SU-DHL-6 (cell line): Measurements from ENCODE around the gene ADPRS.

Source experiments
- H2AFZ ChIP-seq: fragments of 200-600 bp; sonication (generic); 2 replicates; pipeline ENCODE4 v1.6.1; 2014; ENCODE audit warnings: low read depth, mild to moderate bottlenecking, moderate library complexity, mixed read lengths, antibody characterized with exemption, low read length; ENCODE audit not compliant: severe bottlenecking
- H3F3A ChIP-seq: fragments of 200-600 bp; shearing (Covaris generic); 2 replicates; pipeline ENCODE4 v1.6.0; 2016; ENCODE audit warnings: antibody characterized with exemption, mild to moderate bottlenecking; ENCODE audit not compliant: insufficient read depth
- H3K27ac ChIP-seq: fragments of 200-600 bp; sonication (generic); 2 replicates; pipeline ENCODE4 v1.5.1; 2016; ENCODE audit warnings: low read depth, mild to moderate bottlenecking, low read length, moderate library complexity, mixed read lengths
- H3K27me3 ChIP-seq: fragments of 200-600 bp; sonication (generic), shearing (Covaris generic); 2 replicates; pipeline ENCODE4 v1.6.0; 2014; ENCODE audit warnings: mild to moderate bottlenecking, low read length
- H3K36me3 ChIP-seq: fragments of 200-600 bp; sonication (generic); 2 replicates; pipeline ENCODE4 v1.6.1; 2014; ENCODE audit warnings: mild to moderate bottlenecking, low read length, mixed read lengths
- H3K4me2 ChIP-seq: fragments of 300-600, 200-600 bp; shearing (Covaris generic), sonication (generic); 2 replicates; pipeline ENCODE4 v1.6.0; 2014; ENCODE audit warnings: low read length, low read depth, mild to moderate bottlenecking; ENCODE audit not compliant: poor library complexity, severe bottlenecking
- H3K4me3 ChIP-seq: fragments of 200-600 bp; sonication (generic); 2 replicates; pipeline ENCODE4 v1.5.1; 2014; ENCODE audit warnings: antibody characterized with exemption, low read length, mild to moderate bottlenecking, mixed read lengths; ENCODE audit not compliant: insufficient read depth, poor library complexity, severe bottlenecking
- H3K79me2 ChIP-seq: fragments of 200-600 bp; sonication (generic); 2 replicates; pipeline ENCODE4 v1.6.1; 2014; ENCODE audit warnings: mild to moderate bottlenecking, low read length, moderate library complexity; ENCODE audit not compliant: insufficient read depth
- H3K9ac ChIP-seq: fragments of 200-600 bp; sonication (generic); 2 replicates; pipeline ENCODE4 v1.7.0; 2014; ENCODE audit warnings: mild to moderate bottlenecking, low read length
- H3K9me2 ChIP-seq: fragments of 200-600 bp; sonication (generic); replicated peaks from 2 replicates; pipeline ENCODE4 v1.6.1; 2014; ENCODE audit warnings: low read length; ENCODE audit not compliant: insufficient read depth
- H3K9me3 ChIP-seq: fragments of 200-600 bp; sonication (generic); 2 replicates; pipeline ENCODE4 v1.6.1; 2014; ENCODE audit warnings: low read length, mixed read lengths; ENCODE audit not compliant: insufficient read depth
- H4K20me1 ChIP-seq: fragments of 200-600 bp; sonication (generic); 2 replicates; pipeline ENCODE4 v1.6.1; 2014; ENCODE audit warnings: low read depth, mild to moderate bottlenecking, antibody characterized with exemption, low read length, moderate library complexity, mixed read lengths
- CTCF ChIP-seq: fragments of 200-600 bp; sonication (generic); IDR thresholded peaks from one replicate; pipeline ENCODE4 v1.5.1; 2017; ENCODE audit warnings: antibody characterized with exemption, mild to moderate bottlenecking, low read length, moderate library complexity; ENCODE audit not compliant: insufficient read depth, poor library complexity, severe bottlenecking
- EZH2phosphoT487 ChIP-seq: fragments of 200-600 bp; sonication (generic), shearing (Covaris generic); conservative IDR thresholded peaks from 2 replicates; pipeline ENCODE4 v1.6.1; 2018; ENCODE audit warnings: mild to moderate bottlenecking, antibody characterized with exemption, low read length, moderate library complexity, mixed read lengths

The ADPRS gene

DNA sequence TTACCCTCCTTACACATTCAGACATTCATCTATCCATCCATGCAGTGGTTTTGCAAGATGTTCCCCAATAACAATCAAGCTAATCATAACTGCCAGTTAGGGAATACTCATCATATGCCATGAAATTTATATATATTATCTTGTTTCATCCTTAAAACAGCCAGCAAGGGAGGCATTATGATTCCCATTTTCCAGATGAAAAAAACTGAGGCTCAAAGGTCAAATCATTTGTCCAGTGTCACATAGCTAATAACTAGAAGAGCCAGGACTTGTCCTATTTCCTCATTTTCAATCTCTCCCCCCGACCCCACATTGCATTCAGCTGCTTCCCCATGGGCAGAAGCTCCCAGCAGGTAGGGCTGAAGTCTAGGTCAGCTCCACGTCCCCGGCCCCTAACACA, 43.3 kb downstream of the ADPRS start:
- Histone ChIP-seq H3K9ac (no peak overlapping the region), H3K4me2 (no peak overlapping the region), H2AFZ (no peak overlapping the region), H3K9me3 (no peaks in the 10 kb centered on the region), H3K27ac (no peak overlapping the region), H3F3A (no peaks in the 10 kb centered on the region), H3K4me3 (no peak overlapping the region), H3K9me2 (no peaks in the 10 kb centered on the region), H3K36me3 (no peaks in the 10 kb centered on the region), H4K20me1 (no peaks in the 10 kb centered on the region), H3K79me2 (no peaks in the 10 kb centered on the region), H3K27me3 (no peaks in the 10 kb centered on the region)
- no peak for TF ChIP-seq CTCF
- TF ChIP-seq EZH2phosphoT487, result no peak

DNA sequence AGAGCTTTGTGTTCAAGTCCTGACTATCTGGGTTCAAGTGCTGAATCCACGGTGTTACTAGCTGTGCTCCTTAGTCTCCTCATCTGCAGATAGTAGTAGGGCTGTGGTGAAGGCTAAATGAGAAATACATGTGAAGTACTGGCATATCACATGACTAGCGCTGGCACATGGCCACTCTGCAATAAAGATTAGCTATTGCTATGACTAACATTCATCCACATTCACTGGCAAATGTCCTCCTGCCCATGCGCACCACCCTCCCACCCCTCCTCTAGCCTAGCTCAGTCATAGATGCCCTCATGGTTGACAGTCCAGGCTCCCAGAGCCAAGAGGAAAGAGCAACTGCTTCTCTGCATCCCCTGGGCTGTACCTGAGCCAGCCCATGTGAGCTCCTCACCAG, 44.8 kb downstream of the ADPRS start:
- Histone ChIP-seq H2AFZ (no peak overlapping the region), H3K27me3 (no peaks in the 10 kb centered on the region), H3K9me3 (no peaks in the 10 kb centered on the region), H3K36me3 (0 out of 2 replicates have a peak, but pooled peaks cover 5% of the 10 kb centered on the region), H3K9ac (no peak overlapping the region), H3K4me2 (no peak overlapping the region), H3F3A (no peaks in the 10 kb centered on the region), H4K20me1 (no peaks in the 10 kb centered on the region), H3K4me3 (no peak overlapping the region), H3K27ac (no peak overlapping the region), H3K79me2 (no peaks in the 10 kb centered on the region), H3K9me2 (no peaks in the 10 kb centered on the region)
- no peak for TF ChIP-seq EZH2phosphoT487
- no peak for TF ChIP-seq CTCF

DNA sequence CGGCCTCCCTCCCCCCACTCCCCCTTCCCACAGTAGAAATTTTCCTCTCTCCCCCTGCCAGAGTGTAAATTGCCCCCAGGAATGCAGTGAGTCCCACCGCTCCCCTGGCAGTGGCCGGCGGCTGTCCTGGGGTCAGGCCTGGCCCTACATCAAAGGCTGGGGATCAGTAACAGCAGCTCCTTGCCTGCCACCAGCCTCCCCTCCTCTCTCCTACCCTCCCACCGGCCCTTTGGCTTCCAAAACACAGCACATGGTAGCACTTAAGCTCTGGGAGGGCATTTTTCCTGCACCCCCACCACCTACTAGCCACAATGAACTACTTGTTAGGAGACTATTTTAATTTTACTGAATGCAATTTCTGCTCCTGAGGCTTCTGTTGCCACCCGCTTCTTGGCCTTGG, 45.3 kb downstream of the ADPRS start:
- no peak overlapping the region for H2AFZ ChIP-seq
- no peak overlapping the region for H3K9ac ChIP-seq
- H3F3A ChIP-seq, result no peaks in the 10 kb centered on the region
- no peaks in the 10 kb centered on the region for H3K9me3 ChIP-seq
- H3K36me3 ChIP-seq, result 0 out of 2 replicates have a peak, but pooled peaks cover 5% of the 10 kb centered on the region
- no peak overlapping the region for H3K27ac ChIP-seq
- H3K9me2 ChIP-seq, result no peaks in the 10 kb centered on the region
- H4K20me1 ChIP-seq, result no peaks in the 10 kb centered on the region
- no peak overlapping the region for H3K4me2 ChIP-seq
- no peak overlapping the region for H3K4me3 ChIP-seq
- H3K79me2 ChIP-seq, result no peaks in the 10 kb centered on the region
- TF ChIP-seq CTCF, result no peak
- TF ChIP-seq EZH2phosphoT487, result no peak
- H3K27me3 ChIP-seq, result no peaks in the 10 kb centered on the region
